H1 (cell line): Measurements from ENCODE around the gene CXCL6. TPM values are rescaled to one million over a fixed set of nuclear protein-coding genes. Genes with fewer than 3 reads are reported as not detected.

Experiments used
- CTCF ChIA-PET: fragments of 300-600 bp; sonication (Branson Sonifier 250); formaldehyde crosslinking; loops from one replicate; lab custom pipeline; 2021; ENCODE audit not compliant: partially characterized antibody; lab: Charles Lee
- POLR2A ChIA-PET: fragments of 300-600 bp; sonication (Branson Sonifier 250); formaldehyde crosslinking; loops from one replicate; lab custom pipeline; 2021; ENCODE audit warnings: inconsistent platforms; ENCODE audit not compliant: partially characterized antibody; lab: Charles Lee
- DNase-seq, 2 experiments: peaks; one replicate each; pipeline versions ENCODE4 v3.0.0 to v3.0.0-alpha.2; 2010 to 2022; ENCODE audit warnings: low spot score in 2 of 2, low read depth in 1 of 2, mixed read lengths in 1 of 2
- FAIRE-seq: peaks from 2 replicates; lab custom pipeline; 2011; peaks lifted over from hg19 to GRCh38; lab: Jason Lieb, UNC
- H2AFZ ChIP-seq: 2 replicates; pipeline ENCODE4 v1.8.1; 2012; ENCODE audit warnings: low read length, inconsistent platforms
- H2AK5ac ChIP-seq: 2 replicates; pipeline ENCODE4 v1.6.1; 2013; ENCODE audit warnings: low read depth, low read length
- H2BK120ac ChIP-seq: replicated peaks from 2 replicates; pipeline ENCODE3; 2013; ENCODE audit warnings: low read depth, low read length, inconsistent platforms
- H2BK12ac ChIP-seq: 2 replicates; pipeline ENCODE4 v1.6.1; 2013; ENCODE audit warnings: low read depth, low read length
- H2BK15ac ChIP-seq: 2 replicates; pipeline ENCODE4 v1.6.1; 2013; ENCODE audit warnings: low read length
- H2BK20ac ChIP-seq: 2 replicates; pipeline ENCODE4 v1.6.1; 2013; ENCODE audit warnings: low read length
- H2BK5ac ChIP-seq: 2 replicates; pipeline ENCODE4 v1.6.1; 2013; ENCODE audit warnings: low read depth, low read length
- H3K14ac ChIP-seq: 2 replicates; pipeline ENCODE4 v1.6.1; 2013; ENCODE audit warnings: inconsistent platforms; ENCODE audit not compliant: insufficient read length
- H3K18ac ChIP-seq: 2 replicates; pipeline ENCODE4 v1.6.1; 2013; ENCODE audit warnings: low read length; ENCODE audit errors: extremely low read depth
- H3K23ac ChIP-seq: 2 replicates; pipeline ENCODE4 v1.6.1; 2013; ENCODE audit warnings: inconsistent platforms; ENCODE audit not compliant: insufficient read length
- H3K23me2 ChIP-seq: 2 replicates; pipeline ENCODE4 v1.6.1; 2013; ENCODE audit warnings: low read depth, low read length
- H3K27ac ChIP-seq: 2 replicates; pipeline ENCODE4 v1.6.1; 2011; ENCODE audit warnings: low read depth, low read length, inconsistent platforms
- H3K27me3 ChIP-seq, 4 experiments: replicated peaks in 1 of 4; 1 replicate in 1 of 4; 2 replicates in 3 of 4; pipeline versions ENCODE4 v1.6.1 to v1.8.1; 2011 to 2013; ENCODE audit warnings: low read length in 3 of 4, mild to moderate bottlenecking in 3 of 4, inconsistent platforms in 2 of 4, mixed read lengths in 2 of 4, moderate library complexity in 1 of 4; ENCODE audit not compliant: control insufficient read depth in 3 of 4, insufficient read depth in 3 of 4; ENCODE audit errors: extremely low read depth in 1 of 4
- H3K36me3 ChIP-seq, 4 experiments: 2 replicates each; pipeline versions ENCODE4 v1.6.1 to v1.8.1; 2011 to 2013; ENCODE audit warnings: mild to moderate bottlenecking in 4 of 4, low read length in 3 of 4, moderate library complexity in 2 of 4, control low read depth in 1 of 4, inconsistent platforms in 1 of 4; ENCODE audit not compliant: insufficient read depth in 4 of 4, control insufficient read depth in 2 of 4
- H3K4ac ChIP-seq: replicated peaks from 2 replicates; pipeline ENCODE3; 2013; ENCODE audit warnings: low read length, low read depth, mixed read lengths, inconsistent platforms; ENCODE audit not compliant: insufficient read length
- H3K4me1 ChIP-seq, 4 experiments: replicated peaks in 1 of 4; 1 replicate in 1 of 4; 2 replicates in 3 of 4; pipeline versions ENCODE4 v1.6.1 to v1.8.1; 2011 to 2013; ENCODE audit warnings: low read length in 3 of 4, inconsistent platforms in 2 of 4, mixed read lengths in 1 of 4; ENCODE audit not compliant: insufficient read depth in 4 of 4, control insufficient read depth in 3 of 4
- H3K4me2 ChIP-seq, 2 experiments: 2 replicates each; pipeline versions ENCODE4 v1.6.1 to v1.8.1; 2011 to 2013; ENCODE audit warnings: low read depth in 2 of 2, low read length in 2 of 2, control low read depth in 1 of 2, inconsistent platforms in 1 of 2, mild to moderate bottlenecking in 1 of 2; ENCODE audit not compliant: insufficient read depth in 1 of 2
- H3K4me3 ChIP-seq, 4 experiments: fragments of 200-600, 300-600 bp in 1 of 4; sonication (generic), shearing (Covaris generic), sonication (Bioruptor Twin) in 1 of 4; 2 replicates each; pipeline versions ENCODE4 v1.5.1 to v1.8.1; 2011 to 2016; ENCODE audit warnings: low read length in 4 of 4, low read depth in 3 of 4, control low read depth in 2 of 4, inconsistent platforms in 2 of 4, mild to moderate bottlenecking in 2 of 4, mixed read lengths in 1 of 4, moderate library complexity in 1 of 4; ENCODE audit not compliant: insufficient read depth in 2 of 4; ENCODE audit errors: extremely low read depth in 1 of 4
- H3K56ac ChIP-seq: replicated peaks from 2 replicates; pipeline ENCODE3; 2013; ENCODE audit warnings: low read depth, mild to moderate bottlenecking, mixed read lengths, low read length, inconsistent platforms; ENCODE audit not compliant: insufficient read length
- H3K79me1 ChIP-seq: 2 replicates; pipeline ENCODE4 v1.6.1; 2013; ENCODE audit warnings: low read depth, low read length, control low read depth
- H3K79me2 ChIP-seq, 2 experiments: 2 replicates each; pipeline versions ENCODE4 v1.6.1 to v1.8.1; 2012 to 2013; ENCODE audit warnings: low read length in 2 of 2, mild to moderate bottlenecking in 2 of 2, inconsistent platforms in 1 of 2; ENCODE audit not compliant: insufficient read depth in 2 of 2, control insufficient read depth in 1 of 2
- H3K9ac ChIP-seq, 4 experiments: replicated peaks in 1 of 4; 1 replicate in 1 of 4; 2 replicates in 3 of 4; pipeline versions ENCODE4 v1.6.1 to v1.8.1; 2011 to 2013; ENCODE audit warnings: low read depth in 3 of 4, low read length in 3 of 4, control low read depth in 2 of 4, mild to moderate bottlenecking in 2 of 4, moderate library complexity in 2 of 4, inconsistent platforms in 1 of 4; ENCODE audit errors: extremely low read depth in 1 of 4
- H3K9me3 ChIP-seq, 2 experiments: 2 replicates each; pipeline versions ENCODE4 v1.6.1 to v1.8.1; 2012 to 2013; ENCODE audit warnings: mild to moderate bottlenecking in 2 of 2, moderate library complexity in 2 of 2, control low read depth in 1 of 2, inconsistent platforms in 1 of 2, low read depth in 1 of 2, low read length in 1 of 2, mixed read lengths in 1 of 2; ENCODE audit not compliant: insufficient read depth in 2 of 2
- H4K20me1 ChIP-seq, 2 experiments: replicated peaks in 1 of 2; 2 replicates each; pipeline versions ENCODE3 to v1.8.1; 2011 to 2013; ENCODE audit warnings: inconsistent platforms in 2 of 2, low read length in 2 of 2, mild to moderate bottlenecking in 1 of 2; ENCODE audit not compliant: insufficient read depth in 2 of 2, control insufficient read depth in 1 of 2
- H4K5ac ChIP-seq: 2 replicates; pipeline ENCODE4 v1.6.1; 2013; ENCODE audit warnings: low read length, low read depth, mixed read lengths, inconsistent platforms; ENCODE audit not compliant: insufficient read length
- H4K8ac ChIP-seq: 2 replicates; pipeline ENCODE4 v1.8.0; 2013; ENCODE audit warnings: mild to moderate bottlenecking, moderate library complexity, low read length, inconsistent platforms; ENCODE audit not compliant: insufficient read depth; ENCODE audit errors: extremely low read depth
- H4K91ac ChIP-seq: replicated peaks from 2 replicates; pipeline ENCODE3; 2013; ENCODE audit warnings: low read length, mixed read lengths, inconsistent platforms; ENCODE audit not compliant: insufficient read length
- ASH2L ChIP-seq: fragments of 200-600, 300-600 bp; sonication (generic); IDR thresholded peaks from one replicate; pipeline ENCODE4 v1.7.1; 2017; ENCODE audit warnings: low read length
- CHD1 ChIP-seq: IDR thresholded peaks from 2 replicates; pipeline ENCODE4 v1.6.1; 2012; ENCODE audit warnings: low read depth, low read length, improper control_type of control experiment
- HDAC2 ChIP-seq, 2 experiments: fragments of 300-600 bp in 1 of 2; sonication (generic) in 1 of 2; IDR thresholded peaks; 2 replicates each; pipeline ENCODE4 v1.6.1; 2011 to 2012; ENCODE audit warnings: low read depth in 2 of 2, low read length in 2 of 2, mild to moderate bottlenecking in 2 of 2, moderate library complexity in 2 of 2, borderline replicate concordance in 1 of 2, inconsistent platforms in 1 of 2
- HDAC6 ChIP-seq: IDR thresholded peaks from one replicate; pipeline ENCODE4 v1.7.1; 2012; ENCODE audit warnings: low read depth, mild to moderate bottlenecking, inconsistent platforms, low read length, moderate library complexity
- PHF8 ChIP-seq: fragments of 200-600 bp; sonication (generic); conservative IDR thresholded peaks from 2 replicates; pipeline ENCODE4 v1.7.1; 2012; ENCODE audit warnings: low read depth, mild to moderate bottlenecking, inconsistent platforms, low read length, moderate library complexity
- RXRA ChIP-seq: IDR thresholded peaks from 2 replicates; pipeline ENCODE4 v1.6.1; 2011; ENCODE audit warnings: low read depth, mild to moderate bottlenecking, low read length, moderate library complexity; ENCODE audit not compliant: insufficient read depth
- SAP30 ChIP-seq: fragments of 300-600 bp; sonication (generic); IDR thresholded peaks from 2 replicates; pipeline ENCODE4 v1.7.1; 2012; ENCODE audit warnings: low read length, moderate library complexity, mild to moderate bottlenecking, inconsistent platforms; ENCODE audit not compliant: insufficient read depth, insufficient replicate concordance
- TAF7 ChIP-seq: optimal IDR thresholded peaks from 2 replicates; pipeline ENCODE3; 2011; ENCODE audit warnings: low read depth, mild to moderate bottlenecking, inconsistent platforms, low read length, moderate library complexity, borderline replicate concordance
- TCF12 ChIP-seq: IDR thresholded peaks from 2 replicates; pipeline ENCODE4 v1.6.1; 2011; ENCODE audit warnings: low read depth, mild to moderate bottlenecking, low read length
- polyA plus RNA-seq, 7 experiments: library from polyadenylated mRNA; depleted of rRNA in 3 of 7; stranded (reverse) in 5 of 7; unstranded in 2 of 7; fragments of >200 nt in 5 of 7; fragments of 200-250 nt in 2 of 7; gene quantifications; 1 replicate in 5 of 7; 2 replicates in 1 of 7; 4 replicates in 1 of 7; pipeline versions ENCODE4 v1.2.1 to v1.2.3, GENCODE V29; 2011 to 2013; ENCODE audit warnings: missing spikeins in 2 of 7, mixed read lengths in 2 of 7
- total RNA-seq: library from RNA; stranded (reverse); fragmentation: NEBNext Ultra II Directional; extraction: Animal tissue kit (Norgen Biotek cat#: 25700); gene quantifications from 2 replicates; pipeline ENCODE4 v1.2.1, GENCODE V29; 2021
- TF ChIP-seq, protein P1 (sequence below): IDR thresholded peaks from 2 replicates; pipeline ENCODE4 v1.6.1; 2012; ENCODE audit warnings: inconsistent platforms
- TF ChIP-seq, protein P2 (sequence below), 3 experiments: IDR thresholded peaks; 1 replicate in 2 of 3; 2 replicates in 1 of 3; pipeline versions ENCODE4 v1.5.1 to v1.6.1; 2011; ENCODE audit warnings: low read length in 3 of 3, mild to moderate bottlenecking in 3 of 3, inconsistent platforms in 2 of 3, low read depth in 1 of 3, moderate library complexity in 1 of 3; ENCODE audit not compliant: insufficient read depth in 1 of 3; ENCODE audit errors: control extremely low read depth in 1 of 3

CXCL6 gene
- total and polyA plus RNA-seq, 2 of the 8 experiments (the other 6 are each of a cell fraction or from before 2014, with no cell fraction given), result 6.3 to 8.0 TPM

- H2BK5ac ChIP-seq, result no peak overlapping the region
- no peaks in the 10 kb centered on the region for H3K36me3 ChIP-seq
- H3K79me1 ChIP-seq, result no peaks in the 10 kb centered on the region
- H2BK12ac ChIP-seq, result no peak overlapping the region
- no peak overlapping the region for H2AFZ ChIP-seq
- no peak overlapping the region for H4K5ac ChIP-seq
- H3K23ac ChIP-seq, result no peak overlapping the region
- no peaks in the 10 kb centered on the region for H3K27me3 ChIP-seq
- H2BK120ac ChIP-seq, result no peak overlapping the region
- H4K91ac ChIP-seq, result no peak overlapping the region
- no peak overlapping the region for H3K4ac ChIP-seq
- H2AK5ac ChIP-seq, result no peak overlapping the region
- no peak overlapping the region for H3K18ac ChIP-seq
- H3K4me2 ChIP-seq, result no peak overlapping the region
- CTCF ChIA-PET, result interaction anchor here (0.6 to 1.8 kb wide), 8 partner anchors 8 to 1505 kb away, joined by 3 to 13 read pairs (median 3); partner anchors contain the start of gene CXCL6
- H2BK15ac ChIP-seq, result no peak overlapping the region
- no peak overlapping the region for H3K9ac ChIP-seq
- H4K20me1 ChIP-seq, result no peaks in the 10 kb centered on the region
- no peaks in the 10 kb centered on the region for H3K9me3 ChIP-seq
- no peak for DNase-seq
- H3K23me2 ChIP-seq, result no peaks in the 10 kb centered on the region; the same call in 1 of the 2 replicates
- H3K4me1 ChIP-seq, result no peaks in the 10 kb centered on the region
- H3K56ac ChIP-seq, result no peak overlapping the region
- POLR2A ChIA-PET, result no interaction called here
- H3K14ac ChIP-seq, result no peak overlapping the region
- no peak overlapping the region for H4K8ac ChIP-seq
- H3K27ac ChIP-seq, result no peak overlapping the region
- no peak for FAIRE-seq
- H2BK20ac ChIP-seq, result no peak overlapping the region
- no peaks in the 10 kb centered on the region for H3K79me2 ChIP-seq
- no peak overlapping the region for H3K4me3 ChIP-seq
- TF ChIP-seq TAF7, result no peak
- TF ChIP-seq, protein P1, sequence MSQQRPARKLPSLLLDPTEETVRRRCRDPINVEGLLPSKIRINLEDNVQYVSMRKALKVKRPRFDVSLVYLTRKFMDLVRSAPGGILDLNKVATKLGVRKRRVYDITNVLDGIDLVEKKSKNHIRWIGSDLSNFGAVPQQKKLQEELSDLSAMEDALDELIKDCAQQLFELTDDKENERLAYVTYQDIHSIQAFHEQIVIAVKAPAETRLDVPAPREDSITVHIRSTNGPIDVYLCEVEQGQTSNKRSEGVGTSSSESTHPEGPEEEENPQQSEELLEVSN, result no peak
- TF ChIP-seq PHF8, result no peak
- TF ChIP-seq, protein P2, sequence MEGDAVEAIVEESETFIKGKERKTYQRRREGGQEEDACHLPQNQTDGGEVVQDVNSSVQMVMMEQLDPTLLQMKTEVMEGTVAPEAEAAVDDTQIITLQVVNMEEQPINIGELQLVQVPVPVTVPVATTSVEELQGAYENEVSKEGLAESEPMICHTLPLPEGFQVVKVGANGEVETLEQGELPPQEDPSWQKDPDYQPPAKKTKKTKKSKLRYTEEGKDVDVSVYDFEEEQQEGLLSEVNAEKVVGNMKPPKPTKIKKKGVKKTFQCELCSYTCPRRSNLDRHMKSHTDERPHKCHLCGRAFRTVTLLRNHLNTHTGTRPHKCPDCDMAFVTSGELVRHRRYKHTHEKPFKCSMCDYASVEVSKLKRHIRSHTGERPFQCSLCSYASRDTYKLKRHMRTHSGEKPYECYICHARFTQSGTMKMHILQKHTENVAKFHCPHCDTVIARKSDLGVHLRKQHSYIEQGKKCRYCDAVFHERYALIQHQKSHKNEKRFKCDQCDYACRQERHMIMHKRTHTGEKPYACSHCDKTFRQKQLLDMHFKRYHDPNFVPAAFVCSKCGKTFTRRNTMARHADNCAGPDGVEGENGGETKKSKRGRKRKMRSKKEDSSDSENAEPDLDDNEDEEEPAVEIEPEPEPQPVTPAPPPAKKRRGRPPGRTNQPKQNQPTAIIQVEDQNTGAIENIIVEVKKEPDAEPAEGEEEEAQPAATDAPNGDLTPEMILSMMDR (IDR thresholded peaks at IDR 0.05; ENCODE audit: control extremely low read depth in 1 of 3, insufficient read depth in 1 of 3, low read depth in 1 of 3, low read length in 3 of 3), result no peak
- TF ChIP-seq RXRA, result no peak
- TF ChIP-seq HDAC2 (IDR thresholded peaks at IDR 0.05; ENCODE audit: borderline replicate concordance in 1 of 2, low read depth in 2 of 2, low read length in 2 of 2), result no peak
- no peak for TF ChIP-seq SAP30
- no peak for TF ChIP-seq TCF12
- no peak for TF ChIP-seq CHD1
- TF ChIP-seq HDAC6, result no peak
- no peak for TF ChIP-seq ASH2L
Measured at GRCh38 chr4:73856518-73856917, 20.0 kb downstream of the CXCL6 start.
